ENCODE measurements around the gene C1orf74.

Gene C1orf74

GRCh38 chr1:209784265-209785169 is at the start of gene C1orf74:
C1orf74 (minus strand) TSS chr1:209784559; CDS start chr1:209783634, 925 bp downstream.
- DNase-seq = peak; percentile 99

DNA sequence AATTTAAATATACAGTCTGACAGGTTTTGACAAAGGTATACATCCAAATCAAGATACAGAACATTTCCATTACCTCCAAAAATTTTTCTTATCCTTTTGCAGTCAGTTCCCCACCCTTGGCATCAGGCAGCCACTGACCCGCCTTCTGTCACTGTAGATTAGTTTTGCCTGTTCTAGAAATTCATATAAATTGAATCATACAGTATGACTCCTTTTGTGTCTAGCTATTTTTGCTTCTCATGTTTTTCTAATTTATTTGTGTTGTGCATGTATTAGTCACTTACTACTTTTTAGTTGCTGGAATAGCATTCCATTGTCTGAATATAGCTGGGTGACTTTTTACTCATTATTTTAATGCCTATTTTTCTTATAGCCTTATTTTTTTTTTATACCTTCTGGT is 47.3 kb upstream of the C1orf74 start:
- DNase-seq = no peak

DNA sequence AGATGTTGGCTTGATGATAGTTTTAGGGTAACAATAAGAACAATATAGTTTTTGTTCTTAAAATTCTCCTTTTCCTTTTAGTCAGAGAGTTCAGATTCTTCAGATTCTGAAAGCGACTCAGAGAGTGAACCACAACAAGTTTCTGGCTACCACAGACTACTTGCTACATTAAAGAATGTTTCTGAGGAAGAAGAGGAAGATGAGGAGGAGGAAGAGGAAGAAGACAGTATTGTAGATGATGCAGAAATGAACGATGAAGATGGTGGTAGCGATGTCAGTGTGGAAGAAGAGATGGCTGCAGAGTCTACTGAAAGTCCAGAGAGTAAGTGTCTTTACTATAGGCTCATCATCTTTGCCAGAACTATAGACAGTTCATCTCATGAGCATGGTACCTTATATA is 46.4 kb upstream of the C1orf74 start:
- no peak for DNase-seq

GRCh38 chr1:209829716-209830115 is 45.4 kb upstream of the C1orf74 start:
- DNase-seq = no peak

- peak; percentile 96 for DNase-seq
Measured at GRCh38 chr1:209827384-209828262, 43.3 kb upstream of the C1orf74 start, which contains the start of gene UTP25. UTP25 (plus strand) TSS chr1:209827972; CDS start chr1:209828064, 92 bp downstream.

GRCh38 chr1:209825591-209826434 is 41.5 kb upstream of the C1orf74 start:
- no peak for DNase-seq

DNA sequence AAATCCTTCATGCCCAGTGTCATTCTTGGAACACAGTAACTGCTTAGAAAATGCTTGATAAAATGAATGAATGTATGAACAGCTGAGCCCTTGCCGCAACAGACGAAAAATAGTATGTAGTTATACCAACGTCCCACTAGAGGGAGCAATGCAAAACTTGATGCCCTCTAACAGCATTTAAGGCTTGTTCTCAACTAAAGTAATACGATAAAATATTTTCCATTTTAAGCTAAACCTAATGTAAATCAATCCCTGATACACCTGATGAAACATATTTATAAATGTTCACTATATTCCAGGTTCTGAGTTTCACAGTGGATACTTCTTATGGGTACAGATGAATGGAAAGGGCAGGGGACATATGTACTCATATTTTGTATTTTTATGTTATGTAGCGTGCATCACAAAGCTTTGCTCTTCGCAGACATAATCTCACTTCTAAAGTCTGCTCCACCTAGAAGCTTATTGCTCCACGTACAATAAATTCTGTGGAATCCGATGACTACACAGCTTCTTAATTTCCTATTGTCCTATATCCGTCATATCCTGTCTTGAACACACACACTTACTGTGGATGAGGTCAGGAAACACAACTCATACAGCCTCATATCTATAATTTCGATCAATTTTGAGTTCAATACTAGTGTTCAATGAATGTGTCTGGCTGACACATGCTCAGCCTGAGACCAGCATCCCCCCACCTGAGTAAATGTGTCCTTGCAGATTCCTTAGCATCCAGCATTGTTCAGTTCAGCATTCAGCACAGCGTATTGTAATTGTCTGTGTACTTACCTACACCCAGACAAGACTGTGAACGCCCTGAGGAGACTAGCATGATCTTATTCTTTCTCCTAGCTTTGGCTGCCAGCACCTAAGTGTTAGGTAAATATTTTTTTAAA is 39.0 kb upstream of the C1orf74 start:
- DNase-seq = no peak

- no peak for DNase-seq
Measured at GRCh38 chr1:209822706-209823105, 38.3 kb upstream of the C1orf74 start.

DNA sequence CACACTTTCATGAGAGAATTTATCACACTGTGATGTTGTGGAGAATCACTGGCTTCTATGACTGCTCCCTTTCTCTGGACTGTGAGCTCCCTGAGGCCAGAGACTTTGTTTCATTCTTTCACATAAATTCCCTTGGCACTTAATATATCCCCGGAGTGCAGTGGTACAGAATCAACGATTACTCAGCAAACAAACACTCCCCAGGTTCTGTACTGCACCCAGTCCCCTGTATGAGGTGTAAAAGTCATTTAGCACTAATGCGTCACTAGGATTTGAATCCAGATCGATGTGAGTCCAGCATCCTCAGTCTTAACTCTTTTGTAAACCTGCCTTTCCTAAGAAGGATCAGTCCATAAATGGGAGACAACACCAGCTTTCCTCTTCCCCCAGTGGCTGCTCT is 36.6 kb upstream of the C1orf74 start:
- DNase-seq = no peak

DNA sequence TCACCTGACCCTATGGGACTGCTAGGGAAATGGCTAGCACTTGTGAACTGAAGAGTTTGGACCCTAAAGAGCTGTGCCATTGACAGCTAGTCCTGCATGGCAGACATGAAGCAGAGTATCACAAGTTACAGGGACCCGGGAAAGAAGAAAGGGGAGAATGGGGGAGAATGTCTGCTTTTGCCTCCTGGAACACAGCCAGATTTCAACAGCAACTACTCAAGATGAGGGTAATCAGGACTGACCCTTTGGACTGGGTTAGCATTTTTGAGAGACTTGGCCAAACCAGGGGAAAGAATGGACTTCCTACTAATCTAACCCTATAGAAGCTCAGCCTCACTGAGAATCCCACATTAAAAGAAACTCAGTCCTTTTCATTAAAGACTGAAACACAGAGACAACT is 34.7 kb upstream of the C1orf74 start:
- no peak for DNase-seq

- DNase-seq = no peak
Measured at GRCh38 chr1:209817691-209818090, 33.3 kb upstream of the C1orf74 start.

- no peak for DNase-seq
Measured at GRCh38 chr1:209816923-209817322, 32.6 kb upstream of the C1orf74 start.

- no peak for DNase-seq
Measured at GRCh38 chr1:209815931-209816341, 31.6 kb upstream of the C1orf74 start.

- DNase-seq = no peak
Measured at GRCh38 chr1:209815490-209815889, 31.1 kb upstream of the C1orf74 start.

- no peak for DNase-seq
Measured at GRCh38 chr1:209813902-209814301, 29.5 kb upstream of the C1orf74 start.

- DNase-seq = no peak
Measured at GRCh38 chr1:209810783-209811182, 26.4 kb upstream of the C1orf74 start.

DNA sequence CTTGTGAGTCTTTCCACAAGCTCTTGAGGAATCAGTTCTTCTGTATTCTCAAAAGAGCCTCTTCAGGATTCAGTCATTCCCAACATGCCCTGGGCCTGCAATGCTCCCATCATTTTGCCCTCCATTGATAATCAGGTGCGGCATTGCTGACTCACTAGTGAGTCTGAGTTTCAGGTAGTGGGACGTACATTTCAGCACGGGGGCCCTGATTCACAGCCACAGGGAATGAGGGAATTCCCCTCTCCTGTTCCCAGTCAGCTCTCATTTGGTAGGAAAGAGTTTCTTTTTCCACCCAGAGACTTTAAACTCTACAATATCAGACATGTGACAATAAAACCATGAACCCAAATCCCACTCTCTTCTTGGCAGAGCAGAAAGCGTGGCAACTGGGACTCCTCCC is 25.3 kb upstream of the C1orf74 start:
- DNase-seq = no peak

- peak; percentile 52 for DNase-seq
Measured at GRCh38 chr1:209808059-209808581, 23.8 kb upstream of the C1orf74 start.

DNA sequence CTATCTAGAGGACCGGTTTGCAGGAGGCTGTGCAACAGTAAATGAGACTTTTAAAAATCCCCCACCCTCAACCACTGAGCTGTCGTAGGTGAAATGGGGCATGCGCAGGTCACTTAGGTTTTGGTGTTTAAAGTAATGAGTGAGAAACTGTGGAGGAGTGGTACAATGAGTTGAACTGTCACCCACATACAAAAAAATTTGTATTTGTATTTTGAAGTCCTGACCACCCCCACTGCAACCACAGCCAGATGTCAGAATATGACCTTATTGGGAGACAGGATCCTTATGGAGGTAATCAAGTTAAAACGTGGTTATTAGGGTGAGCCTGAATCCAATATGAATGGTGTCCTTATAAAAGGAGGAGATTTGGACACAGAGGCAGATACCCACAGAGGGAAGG is 23.1 kb upstream of the C1orf74 start:
- no peak for DNase-seq

GRCh38 chr1:209805875-209806760 is 21.8 kb upstream of the C1orf74 start, which contains the start of gene IRF6:
IRF6 (minus strand) TSS chr1:209806142; CDS start chr1:209801413, 4,729 bp downstream.
- peak; percentile 82 for DNase-seq

Measured in femur (tissue), 1 donor.